Superior temporal gyrus (tissue), 1 donor: ENCODE results near the gene ADAMTSL1.

Experiments
- DNase-seq: peaks from one replicate; pipeline ENCODE4 v3.0.0-alpha.2; 2016; ENCODE audit errors: extremely low spot score

ADAMTSL1 gene

DNA sequence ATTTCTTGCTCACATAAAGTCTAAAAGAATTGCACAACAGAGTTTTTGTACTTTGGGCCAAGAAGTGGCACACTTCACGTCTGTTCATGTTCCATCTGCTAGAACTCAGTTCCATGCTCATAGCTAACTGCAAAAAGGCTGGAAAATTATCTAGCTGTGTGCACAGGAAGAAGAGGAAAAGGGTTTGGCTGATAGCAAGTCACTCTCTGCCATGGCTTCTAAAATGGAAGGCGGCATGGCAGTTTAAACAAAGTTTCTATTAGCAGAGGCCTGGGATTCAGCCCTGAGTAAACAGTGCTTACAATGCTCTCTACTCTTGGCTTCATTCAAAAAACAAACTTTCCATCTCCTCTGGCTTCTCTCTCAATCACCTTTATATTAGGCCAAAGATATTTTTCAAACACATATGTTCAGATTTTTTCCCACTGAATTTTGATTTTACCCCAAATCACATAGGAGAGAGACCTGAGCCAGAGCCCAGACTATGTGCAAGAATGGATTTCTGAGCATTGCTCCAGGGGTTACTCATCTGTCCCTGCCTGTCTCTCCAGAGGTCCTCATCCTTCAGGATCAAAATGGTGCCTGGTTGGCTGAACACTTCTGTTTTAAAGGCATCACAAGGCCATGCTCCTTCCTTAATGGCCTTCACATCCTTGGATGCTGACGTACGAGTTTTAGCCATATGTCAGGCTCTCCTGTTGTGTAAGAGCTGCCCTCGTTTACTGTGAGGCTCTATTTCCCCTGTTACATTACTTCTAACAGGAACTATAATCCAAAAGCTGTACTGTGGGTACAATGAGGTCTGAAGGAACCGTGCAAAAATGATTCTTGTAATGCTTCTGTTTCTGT lies 332.5 kb downstream of the ADAMTSL1 start:
- DNase-seq, result no peak

GRCh38 chr9:18810581-18810980 lies 336.6 kb downstream of the ADAMTSL1 start:
- no peak for DNase-seq

- DNase-seq, result no peak
Measured at GRCh38 chr9:18811171-18811570, 337.2 kb downstream of the ADAMTSL1 start.

GRCh38 chr9:18819418-18819817 lies 345.5 kb downstream of the ADAMTSL1 start:
- no peak for DNase-seq

- no peak for DNase-seq
Measured at GRCh38 chr9:18820566-18821095, 346.7 kb downstream of the ADAMTSL1 start.

- no peak for DNase-seq
Measured at GRCh38 chr9:18821788-18822187, 347.8 kb downstream of the ADAMTSL1 start.

GRCh38 chr9:18822850-18823249 lies 348.9 kb downstream of the ADAMTSL1 start:
- no peak for DNase-seq

- no peak for DNase-seq
Measured at GRCh38 chr9:18824095-18824666, 350.2 kb downstream of the ADAMTSL1 start.

GRCh38 chr9:18825656-18826170 lies 351.8 kb downstream of the ADAMTSL1 start:
- DNase-seq, result no peak

- no peak for DNase-seq
Measured at GRCh38 chr9:18826248-18826647, 352.3 kb downstream of the ADAMTSL1 start.

DNA sequence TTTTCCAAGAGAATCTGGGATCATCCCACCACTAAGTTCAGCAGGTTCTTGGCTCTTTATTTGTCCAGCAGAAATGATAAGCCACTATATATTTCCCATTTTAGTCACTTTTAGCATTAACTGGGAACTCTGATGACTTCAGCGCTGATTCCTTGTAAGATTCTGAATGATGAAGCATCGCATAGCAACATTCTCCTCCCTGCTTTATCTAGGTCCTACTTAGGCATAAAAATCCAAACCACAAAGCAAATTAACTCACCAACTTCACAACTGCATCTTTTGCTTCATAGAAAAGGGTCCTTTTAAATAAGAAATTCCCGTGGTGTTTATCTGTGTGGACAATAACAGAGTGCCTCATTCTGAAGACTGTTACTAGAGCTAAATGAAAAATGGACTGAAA lies 355.1 kb downstream of the ADAMTSL1 start:
- no peak for DNase-seq

- DNase-seq, result no peak
Measured at GRCh38 chr9:18829873-18830272, 355.9 kb downstream of the ADAMTSL1 start.

DNA sequence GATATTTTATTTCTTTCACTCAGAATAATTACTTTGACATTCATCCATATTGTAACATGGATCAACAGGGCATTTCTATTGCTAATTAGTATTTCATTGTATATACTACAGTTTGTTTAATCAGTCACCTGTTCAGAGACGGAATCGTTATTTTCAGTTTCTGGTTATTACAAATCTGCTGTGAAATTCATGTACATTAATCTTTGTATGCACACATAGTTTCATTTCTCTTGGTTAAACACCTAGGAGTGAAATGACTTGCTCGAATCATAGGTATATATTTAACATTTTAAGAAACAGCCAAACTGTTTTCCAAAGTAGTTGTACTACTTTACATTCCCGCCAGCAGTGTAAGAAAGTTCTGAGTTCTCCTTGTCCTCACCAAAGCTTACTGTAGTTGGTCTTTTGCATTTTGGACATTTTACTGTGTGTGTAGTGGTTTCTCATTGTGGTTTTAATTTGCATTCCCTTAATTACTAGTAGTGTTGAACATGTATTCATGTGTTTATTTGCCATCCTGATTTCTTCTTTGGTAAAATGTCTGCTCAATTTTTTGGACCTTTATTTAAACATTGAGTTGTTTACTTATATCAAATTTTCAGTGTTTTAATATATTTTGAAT lies 360.9 kb downstream of the ADAMTSL1 start:
- no peak for DNase-seq

DNA sequence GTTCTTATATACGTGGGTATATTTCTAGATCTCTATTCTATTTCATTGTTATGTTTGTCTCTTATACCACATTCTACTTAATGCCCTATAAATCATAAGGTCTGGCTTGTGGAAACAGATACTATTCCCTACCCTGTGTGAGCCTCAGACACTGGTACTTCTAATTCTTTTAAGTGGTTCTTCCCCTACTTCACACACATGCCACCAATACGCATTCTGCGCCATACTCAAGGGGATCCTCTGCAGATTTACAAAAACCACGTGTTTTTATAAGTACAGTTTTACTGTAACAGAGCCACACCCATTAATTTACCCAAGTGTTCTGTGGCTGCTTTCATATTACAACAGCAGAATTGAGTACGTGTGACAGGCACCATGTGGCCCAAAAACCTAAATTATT lies 363.4 kb downstream of the ADAMTSL1 start:
- no peak for DNase-seq

- DNase-seq, result no peak
Measured at GRCh38 chr9:18847576-18848275, 373.8 kb downstream of the ADAMTSL1 start.

- DNase-seq, result no peak
Measured at GRCh38 chr9:18848657-18849056, 374.7 kb downstream of the ADAMTSL1 start.

DNA sequence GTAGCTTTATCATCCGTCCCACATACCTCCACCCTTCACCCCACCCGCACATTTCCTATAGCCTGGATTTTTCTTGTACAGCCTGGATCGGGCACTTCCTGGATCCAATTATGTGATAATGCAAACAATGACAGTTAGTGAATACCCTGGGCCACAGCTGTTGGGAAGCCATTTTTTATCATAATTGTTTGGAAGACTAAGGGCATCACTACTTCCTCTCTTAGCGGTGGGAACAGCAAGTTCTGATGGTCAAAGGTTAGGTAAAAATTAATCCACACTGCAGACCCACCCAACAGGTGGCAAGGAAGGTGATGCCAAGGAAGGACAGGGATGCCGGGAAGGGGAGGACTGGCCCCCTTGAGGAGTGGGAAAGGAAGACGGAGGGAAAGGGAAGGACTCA lies 375.3 kb downstream of the ADAMTSL1 start:
- no peak for DNase-seq

GRCh38 chr9:18849890-18850677 lies 376.1 kb downstream of the ADAMTSL1 start:
- DNase-seq, result no peak

DNA sequence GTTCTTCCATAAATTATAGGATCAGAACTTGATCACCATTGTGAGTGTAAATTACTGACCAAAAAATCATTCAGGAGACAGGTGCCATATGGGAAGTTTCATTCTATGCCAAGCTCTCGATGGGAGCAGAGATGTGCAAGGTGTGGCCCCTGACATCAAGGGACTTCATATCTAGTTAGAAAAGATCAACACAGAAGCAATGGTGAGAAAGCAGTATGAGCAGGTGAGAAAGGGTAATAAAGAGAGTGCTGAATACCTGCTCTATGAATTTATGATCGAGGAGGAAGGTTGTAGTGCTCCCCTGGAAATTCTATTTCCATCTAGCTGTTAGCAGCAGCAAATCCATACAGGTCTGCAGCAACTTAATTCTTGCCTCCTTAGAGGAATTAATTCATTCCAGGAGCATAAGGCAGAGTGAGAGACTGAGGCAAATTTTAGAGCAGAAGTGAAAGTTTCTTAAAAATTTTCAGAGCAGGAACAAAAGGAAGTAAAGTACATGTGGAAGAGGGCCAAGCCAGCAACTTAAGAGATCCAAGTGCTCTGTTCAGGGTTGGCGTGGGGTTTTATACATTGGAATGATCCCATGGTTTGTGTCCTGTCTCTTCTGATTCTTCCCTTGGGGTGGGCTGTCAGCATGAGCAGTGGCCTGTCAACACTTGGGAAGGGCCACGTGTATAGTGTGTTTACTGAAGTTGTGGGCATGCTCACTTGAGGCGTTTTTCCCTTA lies 377.3 kb downstream of the ADAMTSL1 start:
- no peak for DNase-seq

DNA sequence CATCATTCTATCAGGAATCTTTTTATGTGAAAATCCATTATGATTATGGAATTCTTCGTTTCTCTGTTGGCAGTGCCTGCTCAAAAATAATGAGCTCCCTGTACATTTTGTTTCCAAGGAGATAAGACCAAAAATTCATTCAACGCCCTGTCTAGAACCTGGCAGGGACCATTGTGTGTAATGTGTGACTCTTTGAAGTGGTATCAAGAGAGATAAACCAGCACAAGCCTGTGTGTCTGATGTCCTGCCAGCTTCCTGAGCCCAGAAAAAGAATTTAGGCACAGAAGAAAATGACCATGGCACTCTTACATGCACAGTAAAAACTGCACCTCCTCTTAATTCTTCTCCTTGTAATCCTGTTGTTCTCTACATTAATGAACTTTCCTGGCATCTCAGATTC lies 381.7 kb downstream of the ADAMTSL1 start:
- DNase-seq, result no peak
